Activated T-helper 17 cell treated with anti-CD3 and anti-CD28 coated beads, Interleukin-2, amount 50 U/mL, for 72 hours (primary cell): ENCODE measurements around the gene KRT6C. TPM values are rescaled to one million over a fixed set of nuclear protein-coding genes. Genes with fewer than 3 reads are reported as not detected.
A peak's percentile ranks its signal among the peaks of the same experiment; 100 is the strongest.

ENCODE experiments used
- ATAC-seq: fragments of 150-1000 bp; cut with Tn5 transposase; replicated peaks from 2 replicates; pipeline ENCODE4 v1.10.0; 2021; ENCODE audit warnings: mild to moderate bottlenecking, moderate library complexity
- H3K27ac Mint-ChIP-seq: one replicate; pipeline ENCODE4 v1.8.0; 2022; ENCODE audit warnings: mixed read lengths
- H3K27me3 Mint-ChIP-seq: one replicate; pipeline ENCODE4 v1.8.0; 2022; ENCODE audit warnings: mixed read lengths
- H3K36me3 Mint-ChIP-seq: one replicate; pipeline ENCODE4 v1.8.0; 2022; ENCODE audit warnings: low read depth, mild to moderate bottlenecking, mixed read lengths
- H3K4me1 Mint-ChIP-seq: one replicate; pipeline ENCODE4 v1.8.0; 2022; ENCODE audit warnings: mixed read lengths
- H3K4me3 Mint-ChIP-seq: one replicate; pipeline ENCODE4 v1.8.0; 2022; ENCODE audit warnings: mild to moderate bottlenecking, mixed read lengths
- H3K9me3 Mint-ChIP-seq: one replicate; pipeline ENCODE4 v1.8.0; 2022; ENCODE audit warnings: mixed read lengths
- total RNA-seq, 2 donors: library from RNA; stranded (reverse); gene quantifications; one replicate each; pipeline ENCODE4 v1.2.3, GENCODE V29; 2022

KRT6C gene
- total RNA-seq, 2 donors from 2014 or later, result not detected

GRCh38 chr12:52438305-52439301 lies 35.0 kb downstream of the KRT6C start:
- Mint-ChIP-seq H3K27me3 (peaks cover 32% of the 10 kb centered on the region), H3K9me3 (no peaks in the 10 kb centered on the region), H3K4me3 (no peak overlapping the region), H3K27ac (no peak overlapping the region), H3K4me1 (peaks cover 4% of the 10 kb centered on the region), H3K36me3 (no peaks in the 10 kb centered on the region)
- no peak for ATAC-seq

- peaks cover 4% of the 10 kb centered on the region for H3K4me1 Mint-ChIP-seq
- H3K36me3 Mint-ChIP-seq, result no peaks in the 10 kb centered on the region
- peaks cover 30% of the 10 kb centered on the region for H3K27me3 Mint-ChIP-seq
- H3K9me3 Mint-ChIP-seq, result no peaks in the 10 kb centered on the region
- ATAC-seq, result no peak
- no peak overlapping the region for H3K4me3 Mint-ChIP-seq
- no peak overlapping the region for H3K27ac Mint-ChIP-seq
Observed at GRCh38 chr12:52437508-52437907, 36.1 kb downstream of the KRT6C start.

GRCh38 chr12:52436828-52437474 lies 36.7 kb downstream of the KRT6C start:
- H3K4me1 Mint-ChIP-seq, result peaks cover 4% of the 10 kb centered on the region
- ATAC-seq, result no peak
- no peak overlapping the region for H3K27ac Mint-ChIP-seq
- H3K4me3 Mint-ChIP-seq, result no peak overlapping the region
- no peaks in the 10 kb centered on the region for H3K9me3 Mint-ChIP-seq
- H3K36me3 Mint-ChIP-seq, result no peaks in the 10 kb centered on the region
- peaks cover 28% of the 10 kb centered on the region for H3K27me3 Mint-ChIP-seq

- ATAC-seq, result no peak
- peaks cover 29% of the 10 kb centered on the region for H3K27me3 Mint-ChIP-seq
- no peak overlapping the region for H3K4me3 Mint-ChIP-seq
- no peaks in the 10 kb centered on the region for H3K36me3 Mint-ChIP-seq
- H3K9me3 Mint-ChIP-seq, result no peaks in the 10 kb centered on the region
- H3K4me1 Mint-ChIP-seq, result peaks cover 4% of the 10 kb centered on the region
- H3K27ac Mint-ChIP-seq, result no peak overlapping the region
Observed at GRCh38 chr12:52436000-52436827, 37.4 kb downstream of the KRT6C start.

- Mint-ChIP-seq H3K27me3 (peaks cover 29% of the 10 kb centered on the region), H3K9me3 (no peaks in the 10 kb centered on the region)
- ATAC-seq, result peak; percentile 16
Observed at GRCh38 chr12:52435659-52435999, 38.0 kb downstream of the KRT6C start.

GRCh38 chr12:52434760-52435530 lies 38.7 kb downstream of the KRT6C start:
- no peaks in the 10 kb centered on the region for H3K36me3 Mint-ChIP-seq
- H3K9me3 Mint-ChIP-seq, result no peaks in the 10 kb centered on the region
- no peak overlapping the region for H3K27ac Mint-ChIP-seq
- H3K27me3 Mint-ChIP-seq, result peaks cover 32% of the 10 kb centered on the region
- ATAC-seq, result no peak
- peaks cover 4% of the 10 kb centered on the region for H3K4me1 Mint-ChIP-seq
- no peak overlapping the region for H3K4me3 Mint-ChIP-seq

More at GRCh38 chr12:52435659-52435999, 38.0 kb downstream of the KRT6C start:
- no peak overlapping the region for H3K27ac Mint-ChIP-seq
- no peaks in the 10 kb centered on the region for H3K36me3 Mint-ChIP-seq
- H3K4me3 Mint-ChIP-seq, result no peak overlapping the region
- H3K4me1 Mint-ChIP-seq, result peaks cover 4% of the 10 kb centered on the region

GRCh38 chr12:52434081-52434733 lies 39.4 kb downstream of the KRT6C start, which contains the start of gene KRT75:
KRT75 (minus strand) TSS chr12:52434371; CDS start chr12:52434304, 67 bp downstream.
- Mint-ChIP-seq H3K4me1 (peaks cover 4% of the 10 kb centered on the region), H3K27me3 (peaks cover 30% of the 10 kb centered on the region), H3K9me3 (no peaks in the 10 kb centered on the region), H3K4me3 (no peak within 1 kb of the TSS), H3K36me3 (no peaks in the 10 kb centered on the region), H3K27ac (no peak within 1 kb of the TSS)
- no peak for ATAC-seq

- Mint-ChIP-seq H3K4me1 (peaks cover 4% of the 10 kb centered on the region), H3K36me3 (no peaks in the 10 kb centered on the region), H3K27me3 (peaks cover 36% of the 10 kb centered on the region), H3K9me3 (no peaks in the 10 kb centered on the region), H3K27ac (no peak overlapping the region), H3K4me3 (no peak overlapping the region)
- ATAC-seq, result no peak
Observed at GRCh38 chr12:52433501-52434080, 40.0 kb downstream of the KRT6C start.

GRCh38 chr12:52432559-52433207 lies 40.9 kb downstream of the KRT6C start:
- no peak for ATAC-seq

GRCh38 chr12:52428121-52428520 lies 45.5 kb downstream of the KRT6C start:
- Mint-ChIP-seq H3K4me3 (no peak overlapping the region), H3K27ac (no peak overlapping the region), H3K4me1 (no peaks in the 10 kb centered on the region), H3K9me3 (no peaks in the 10 kb centered on the region), H3K27me3 (peaks cover 40% of the 10 kb centered on the region), H3K36me3 (no peaks in the 10 kb centered on the region)
- ATAC-seq, result no peak

More at GRCh38 chr12:52432559-52433207, 40.9 kb downstream of the KRT6C start:
- no peaks in the 10 kb centered on the region for H3K9me3 Mint-ChIP-seq
- no peak overlapping the region for H3K27ac Mint-ChIP-seq
- no peaks in the 10 kb centered on the region for H3K36me3 Mint-ChIP-seq
- peaks cover 4% of the 10 kb centered on the region for H3K4me1 Mint-ChIP-seq
- H3K27me3 Mint-ChIP-seq, result peaks cover 40% of the 10 kb centered on the region
- no peak overlapping the region for H3K4me3 Mint-ChIP-seq

- no peaks in the 10 kb centered on the region for H3K36me3 Mint-ChIP-seq
- H3K27me3 Mint-ChIP-seq, result peaks cover 40% of the 10 kb centered on the region
- H3K4me3 Mint-ChIP-seq, result no peak overlapping the region
- no peaks in the 10 kb centered on the region for H3K9me3 Mint-ChIP-seq
- H3K4me1 Mint-ChIP-seq, result no peaks in the 10 kb centered on the region
- ATAC-seq, result no peak
- H3K27ac Mint-ChIP-seq, result no peak overlapping the region
Observed at GRCh38 chr12:52427083-52427482, 46.5 kb downstream of the KRT6C start.

GRCh38 chr12:52426034-52426433 lies 47.6 kb downstream of the KRT6C start:
- peaks cover 35% of the 10 kb centered on the region for H3K27me3 Mint-ChIP-seq
- no peak overlapping the region for H3K4me3 Mint-ChIP-seq
- no peak for ATAC-seq
- no peaks in the 10 kb centered on the region for H3K36me3 Mint-ChIP-seq
- H3K9me3 Mint-ChIP-seq, result no peaks in the 10 kb centered on the region
- no peaks in the 10 kb centered on the region for H3K4me1 Mint-ChIP-seq
- no peak overlapping the region for H3K27ac Mint-ChIP-seq

GRCh38 chr12:52425466-52425865 lies 48.1 kb downstream of the KRT6C start:
- no peak for ATAC-seq
- Mint-ChIP-seq H3K36me3 (no peaks in the 10 kb centered on the region), H3K4me3 (no peak overlapping the region), H3K27me3 (peaks cover 33% of the 10 kb centered on the region), H3K4me1 (no peaks in the 10 kb centered on the region), H3K9me3 (no peaks in the 10 kb centered on the region), H3K27ac (no peak overlapping the region)
